ENCODE results near the gene TSHZ2.
A peak's percentile ranks its signal among the peaks of the same experiment; 100 is the strongest.

The TSHZ2 gene, protein sequence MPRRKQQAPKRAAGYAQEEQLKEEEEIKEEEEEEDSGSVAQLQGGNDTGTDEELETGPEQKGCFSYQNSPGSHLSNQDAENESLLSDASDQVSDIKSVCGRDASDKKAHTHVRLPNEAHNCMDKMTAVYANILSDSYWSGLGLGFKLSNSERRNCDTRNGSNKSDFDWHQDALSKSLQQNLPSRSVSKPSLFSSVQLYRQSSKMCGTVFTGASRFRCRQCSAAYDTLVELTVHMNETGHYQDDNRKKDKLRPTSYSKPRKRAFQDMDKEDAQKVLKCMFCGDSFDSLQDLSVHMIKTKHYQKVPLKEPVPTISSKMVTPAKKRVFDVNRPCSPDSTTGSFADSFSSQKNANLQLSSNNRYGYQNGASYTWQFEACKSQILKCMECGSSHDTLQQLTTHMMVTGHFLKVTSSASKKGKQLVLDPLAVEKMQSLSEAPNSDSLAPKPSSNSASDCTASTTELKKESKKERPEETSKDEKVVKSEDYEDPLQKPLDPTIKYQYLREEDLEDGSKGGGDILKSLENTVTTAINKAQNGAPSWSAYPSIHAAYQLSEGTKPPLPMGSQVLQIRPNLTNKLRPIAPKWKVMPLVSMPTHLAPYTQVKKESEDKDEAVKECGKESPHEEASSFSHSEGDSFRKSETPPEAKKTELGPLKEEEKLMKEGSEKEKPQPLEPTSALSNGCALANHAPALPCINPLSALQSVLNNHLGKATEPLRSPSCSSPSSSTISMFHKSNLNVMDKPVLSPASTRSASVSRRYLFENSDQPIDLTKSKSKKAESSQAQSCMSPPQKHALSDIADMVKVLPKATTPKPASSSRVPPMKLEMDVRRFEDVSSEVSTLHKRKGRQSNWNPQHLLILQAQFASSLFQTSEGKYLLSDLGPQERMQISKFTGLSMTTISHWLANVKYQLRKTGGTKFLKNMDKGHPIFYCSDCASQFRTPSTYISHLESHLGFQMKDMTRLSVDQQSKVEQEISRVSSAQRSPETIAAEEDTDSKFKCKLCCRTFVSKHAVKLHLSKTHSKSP (N-terminal part only)

DNA sequence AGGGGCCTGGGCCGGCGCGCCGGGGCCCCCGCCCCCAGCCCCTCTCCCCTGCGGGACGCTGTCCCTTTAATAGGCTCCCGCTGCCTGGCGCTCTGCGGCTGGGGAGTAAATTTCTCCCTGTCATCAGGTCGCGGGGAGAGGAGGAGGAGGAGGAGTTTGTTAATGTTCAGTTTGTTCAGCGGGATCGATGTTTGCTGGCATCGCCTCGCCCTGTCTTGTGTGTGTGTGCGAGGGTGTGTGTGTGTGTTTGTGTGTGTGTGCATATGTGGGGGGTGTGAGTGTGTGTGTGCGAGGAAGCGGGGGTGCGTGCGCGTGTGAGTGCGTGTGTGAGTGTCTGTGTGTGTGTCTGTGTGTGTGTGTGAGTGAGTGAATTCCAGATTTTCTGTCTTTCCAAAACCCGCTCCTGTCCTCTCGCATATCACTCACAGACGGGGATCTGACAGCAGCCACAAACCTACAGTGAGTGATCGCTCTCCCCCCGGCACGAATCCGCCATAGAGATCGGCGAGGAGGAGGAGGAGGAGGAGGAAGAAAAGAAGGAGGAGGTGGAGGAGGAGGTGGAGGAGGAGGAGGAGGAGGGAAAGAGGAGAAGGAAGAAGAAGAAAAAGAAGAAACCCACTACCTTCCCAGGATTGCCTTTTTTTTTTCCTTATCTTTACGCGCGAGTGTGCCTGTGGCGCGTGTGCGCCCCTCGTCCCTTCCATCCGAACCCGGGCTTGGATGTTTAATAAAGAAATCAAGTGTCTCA lies at the start of gene TSHZ2:
Gene TSHZ2, plus strand, starts transcription at position 169 of the 748 bp plus-strand sequence. CDS start 936 bp downstream, outside the sequence.
- peak; percentile 75 for DNase-seq

- DNase-seq, result no peak
Measured at GRCh38 chr20:52922436-52922835, 49.7 kb upstream of the TSHZ2 start.

GRCh38 chr20:52923123-52923937 lies 48.8 kb upstream of the TSHZ2 start:
- no peak for DNase-seq

GRCh38 chr20:52924411-52925271 lies 47.5 kb upstream of the TSHZ2 start:
- DNase-seq, result no peak

- no peak for DNase-seq
Measured at GRCh38 chr20:52926505-52926904, 45.7 kb upstream of the TSHZ2 start.

GRCh38 chr20:52933867-52934266 lies 38.3 kb upstream of the TSHZ2 start:
- no peak for DNase-seq

- DNase-seq, result no peak
Measured at GRCh38 chr20:52936351-52937340, 35.5 kb upstream of the TSHZ2 start.

DNA sequence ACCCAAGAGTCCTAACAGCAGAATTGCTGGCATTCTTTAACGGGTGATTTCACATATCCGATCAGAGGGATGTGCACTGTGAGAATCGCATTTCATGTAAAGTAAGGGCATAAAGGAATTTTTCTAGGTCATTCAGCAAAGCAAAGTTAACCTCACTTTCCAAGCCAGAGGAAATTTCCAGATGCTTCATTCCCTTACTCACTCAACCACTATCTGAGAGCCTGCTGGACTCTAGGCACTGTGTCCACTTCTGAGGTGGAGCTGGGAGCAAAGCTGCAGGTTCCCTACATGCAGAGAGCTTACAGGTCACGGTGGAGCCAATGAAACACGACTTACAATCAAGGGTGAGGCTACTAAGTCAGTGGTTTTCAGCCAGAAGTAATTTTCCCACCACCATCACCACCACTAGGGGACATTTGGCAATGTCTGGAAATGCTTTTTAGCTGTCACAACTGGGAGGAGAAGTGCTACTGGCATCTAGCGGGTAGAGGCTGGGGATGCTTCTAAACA lies 34.5 kb upstream of the TSHZ2 start:
- no peak for DNase-seq

DNA sequence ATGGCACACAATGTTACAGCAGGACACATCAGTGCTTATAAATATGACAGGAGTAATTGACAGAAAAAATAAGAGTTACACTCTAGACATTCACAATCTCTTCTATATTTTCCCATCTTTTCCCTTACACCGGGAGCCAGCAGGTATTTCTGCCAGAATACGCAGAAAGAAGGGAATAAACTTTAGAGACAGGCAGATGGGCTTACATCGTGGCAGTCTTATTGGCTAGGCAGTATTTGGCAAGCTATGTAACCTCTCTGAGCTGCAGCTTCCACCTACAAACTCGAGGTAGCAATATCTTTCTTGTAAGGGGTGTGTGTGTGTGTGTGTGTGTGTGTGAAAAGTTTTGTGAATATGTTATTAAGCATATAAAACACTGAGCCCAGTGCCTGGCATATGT lies 33.0 kb upstream of the TSHZ2 start:
- no peak for DNase-seq

- DNase-seq, result no peak
Measured at GRCh38 chr20:52941808-52942207, 30.4 kb upstream of the TSHZ2 start.

- DNase-seq, result no peak
Measured at GRCh38 chr20:52943185-52943841, 28.8 kb upstream of the TSHZ2 start.

GRCh38 chr20:52945268-52945667 lies 26.9 kb upstream of the TSHZ2 start:
- DNase-seq, result no peak

DNA sequence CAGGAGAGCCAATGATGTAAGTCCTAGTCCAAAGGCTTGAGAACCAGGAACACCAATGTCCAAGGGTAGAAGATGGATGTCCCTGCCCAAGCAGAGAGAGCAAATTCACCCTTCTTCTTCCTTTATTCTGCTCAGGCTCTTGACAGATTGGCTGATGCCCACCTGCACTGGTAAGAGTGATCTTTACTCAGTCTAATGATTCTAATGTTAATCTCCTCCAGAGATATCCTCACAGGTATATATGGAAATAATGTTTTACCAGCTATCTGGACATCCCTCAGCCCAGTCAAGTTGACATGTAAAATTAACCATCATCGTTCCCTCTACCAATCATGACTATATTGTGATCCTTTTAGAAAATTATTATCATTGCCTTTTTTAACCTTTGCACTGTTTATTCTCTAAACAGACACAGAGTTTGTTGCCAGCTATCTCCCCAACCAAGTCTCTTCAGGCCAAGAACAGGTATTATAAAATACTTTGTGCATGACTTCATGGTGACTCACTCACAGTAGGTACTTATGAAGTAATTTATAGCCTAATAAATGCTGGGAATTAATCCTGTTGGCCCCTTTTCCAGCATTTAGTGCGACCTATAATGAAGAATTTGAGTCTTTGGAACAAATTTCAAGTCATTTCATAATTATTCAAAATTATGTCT lies 26.2 kb upstream of the TSHZ2 start:
- DNase-seq, result no peak

GRCh38 chr20:52948491-52948890 lies 23.7 kb upstream of the TSHZ2 start:
- DNase-seq, result no peak

- no peak for DNase-seq
Measured at GRCh38 chr20:52953020-52953419, 19.1 kb upstream of the TSHZ2 start.

DNA sequence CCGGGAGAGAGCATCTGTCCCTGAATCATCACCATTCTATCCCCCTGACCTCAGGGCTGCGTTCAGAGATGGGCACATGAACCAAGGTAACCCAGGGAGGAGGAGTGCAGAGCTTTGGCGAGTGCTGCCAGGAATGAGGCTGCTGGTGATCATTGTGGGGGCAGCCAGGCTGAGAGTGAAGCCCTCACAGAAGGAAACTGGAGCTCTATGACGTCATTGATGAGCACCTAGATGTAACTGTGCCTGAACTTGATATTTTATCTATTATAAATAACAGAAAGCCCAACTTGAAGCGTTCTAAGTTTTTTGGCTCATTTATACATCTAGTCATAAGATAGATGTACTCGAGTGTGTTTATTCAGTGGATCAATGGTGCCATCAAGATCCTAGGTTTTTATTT lies 17.3 kb upstream of the TSHZ2 start:
- DNase-seq, result no peak

- DNase-seq, result no peak
Measured at GRCh38 chr20:52958211-52958610, 13.9 kb upstream of the TSHZ2 start.

DNA sequence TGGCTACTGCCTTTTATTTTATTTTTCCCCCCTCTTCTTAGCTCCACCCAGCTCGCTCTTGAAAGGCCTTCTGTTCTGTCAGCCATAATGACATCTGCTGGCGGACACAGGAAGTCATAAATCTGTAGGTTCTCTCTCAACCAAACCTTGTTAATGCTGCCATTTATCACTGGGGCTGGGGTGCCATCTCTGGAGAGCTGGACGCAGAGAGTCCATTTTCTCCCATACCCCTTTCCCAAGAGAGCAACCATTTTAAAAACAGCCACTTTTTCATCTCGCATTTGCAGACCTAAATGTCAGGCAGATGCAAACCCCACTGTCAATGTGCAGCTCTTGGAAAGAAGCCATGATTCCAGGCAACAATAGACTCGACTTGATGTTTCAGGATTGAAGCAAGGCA lies 13.0 kb upstream of the TSHZ2 start:
- peak; percentile 93 for DNase-seq

All from NCI-H1092 (cell line).